Measurements from ENCODE around the gene NANOS2.
A peak's percentile ranks its signal among the peaks of the same experiment; 100 is the strongest.

The NANOS2 gene

DNA sequence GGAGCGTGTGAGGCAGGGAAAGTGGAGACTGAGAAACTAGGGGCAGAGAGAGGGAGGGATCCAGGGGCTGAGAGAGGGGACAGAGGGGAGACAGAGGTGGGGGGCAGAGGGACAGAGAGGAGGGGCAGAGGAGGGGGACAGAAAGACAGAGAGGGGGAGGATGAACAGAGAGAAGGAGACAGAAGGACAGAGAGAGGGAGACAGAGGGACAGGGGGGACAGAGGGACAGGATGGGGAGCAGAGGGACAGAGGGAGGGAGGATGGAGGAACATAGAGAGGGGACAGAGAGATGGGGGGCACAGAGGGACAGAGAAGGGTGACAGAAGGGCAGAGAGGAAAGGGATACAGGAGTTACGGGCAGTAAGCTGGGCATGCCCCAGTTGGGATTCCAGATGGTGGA lies 14.7 kb upstream of the NANOS2 start:
- DNase-seq (ENCODE audit: low read depth in 2 of 2), result no peak

DNA sequence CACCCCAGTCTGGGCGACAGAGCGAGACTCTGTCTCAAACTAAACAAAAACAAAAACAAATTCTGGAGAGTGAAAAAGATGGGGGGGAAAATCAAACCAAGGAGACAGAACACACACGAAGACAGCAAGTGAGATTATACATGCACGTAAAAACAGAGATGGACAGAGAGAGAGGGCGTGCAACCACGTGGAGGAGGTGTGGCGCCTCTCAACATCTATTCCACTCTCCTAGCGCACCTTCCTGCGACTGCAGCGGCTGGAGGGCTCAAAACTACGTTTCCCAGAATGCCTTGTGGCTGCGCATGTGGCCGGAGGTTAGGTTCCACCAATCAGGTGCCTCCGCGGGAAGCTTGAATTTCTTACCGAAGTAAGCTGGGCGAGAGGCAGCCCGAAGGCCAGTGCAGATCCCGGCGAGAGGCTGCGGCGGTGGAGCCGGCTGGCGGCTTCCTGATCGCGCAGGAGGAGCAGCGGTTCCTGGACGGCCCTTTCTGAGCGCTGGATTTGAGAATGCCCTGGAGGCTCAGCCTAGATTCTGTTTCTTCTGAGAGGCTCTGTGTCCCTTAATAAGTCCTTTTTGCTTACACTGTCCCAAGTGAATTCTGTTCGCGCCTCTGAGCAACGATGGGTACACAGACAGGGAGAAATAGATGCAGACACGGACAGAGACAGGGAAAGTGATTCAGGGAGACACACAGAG lies 13.1 kb upstream of the NANOS2 start:
- peak; percentile 61 to 76 for DNase-seq (ENCODE audit: low read depth in 2 of 2)

DNA sequence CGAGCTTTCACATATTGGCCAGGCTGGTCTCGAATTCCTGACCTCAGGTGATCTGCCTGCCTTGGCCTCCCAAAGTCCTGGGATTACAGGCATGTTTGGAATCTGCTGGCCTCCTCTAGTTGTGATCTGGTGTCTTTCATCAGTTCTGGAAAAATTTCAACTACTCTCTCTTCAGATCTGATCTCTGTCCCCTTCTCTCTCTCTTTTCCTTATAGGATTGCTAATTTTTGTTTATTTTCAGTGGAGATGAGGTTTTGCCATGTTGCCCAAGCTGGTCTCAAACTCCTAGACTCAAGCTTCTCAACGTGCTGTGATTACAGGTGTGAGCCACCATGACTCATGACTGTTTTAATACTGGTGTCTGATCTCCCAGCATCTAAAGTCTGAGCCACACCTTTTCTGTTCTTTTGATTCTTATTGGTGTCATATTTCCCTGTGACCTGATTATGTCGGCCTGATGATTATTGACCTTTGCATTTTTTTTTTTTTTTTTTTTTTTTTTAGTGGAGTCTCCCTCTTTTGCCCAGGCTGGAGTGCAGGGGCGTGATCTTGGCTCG lies 10.4 kb upstream of the NANOS2 start:
- no peak for DNase-seq (ENCODE audit: low read depth in 2 of 2)

DNA sequence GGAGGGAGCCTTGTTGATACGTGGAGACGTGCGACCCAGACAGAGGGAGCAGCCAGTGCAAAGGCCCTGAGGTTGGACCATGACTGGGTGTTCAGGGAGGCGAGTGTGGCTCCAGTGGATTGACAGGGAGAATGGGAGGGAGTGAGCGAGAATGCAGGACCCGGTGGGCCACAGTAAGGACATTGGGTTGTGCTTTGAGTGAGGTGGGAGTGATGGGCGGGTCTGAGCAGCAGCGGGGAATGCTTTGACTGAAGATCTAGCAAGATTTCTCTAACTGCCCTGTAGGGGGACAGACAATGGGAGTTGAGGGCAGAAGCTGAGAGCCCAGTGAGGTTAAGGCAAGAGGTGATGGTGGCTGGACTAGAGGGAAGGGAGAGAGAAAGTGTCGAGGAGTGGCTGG lies 7.7 kb upstream of the NANOS2 start:
- DNase-seq (ENCODE audit: low read depth in 2 of 2), result no peak

DNA sequence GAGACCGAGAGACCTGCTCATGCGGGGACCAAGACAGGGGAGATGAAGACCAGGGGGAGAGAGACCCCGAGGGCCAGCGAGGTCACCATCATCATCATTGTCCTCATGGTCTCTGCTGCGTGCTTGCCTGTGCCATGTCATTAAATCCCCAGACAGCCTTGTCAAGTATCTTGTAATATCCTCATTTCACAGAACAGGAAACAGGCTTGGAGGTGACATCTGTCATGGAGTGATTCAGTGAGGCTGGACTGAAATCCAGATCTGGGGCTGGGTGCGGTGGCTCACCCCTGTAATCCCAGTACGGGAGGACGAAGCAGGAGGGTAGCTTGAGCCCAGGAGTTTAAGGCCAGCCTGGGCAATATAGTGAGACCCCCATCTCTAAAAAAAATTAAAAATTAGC lies 5.9 kb upstream of the NANOS2 start:
- DNase-seq (ENCODE audit: low read depth in 2 of 2), result no peak

DNA sequence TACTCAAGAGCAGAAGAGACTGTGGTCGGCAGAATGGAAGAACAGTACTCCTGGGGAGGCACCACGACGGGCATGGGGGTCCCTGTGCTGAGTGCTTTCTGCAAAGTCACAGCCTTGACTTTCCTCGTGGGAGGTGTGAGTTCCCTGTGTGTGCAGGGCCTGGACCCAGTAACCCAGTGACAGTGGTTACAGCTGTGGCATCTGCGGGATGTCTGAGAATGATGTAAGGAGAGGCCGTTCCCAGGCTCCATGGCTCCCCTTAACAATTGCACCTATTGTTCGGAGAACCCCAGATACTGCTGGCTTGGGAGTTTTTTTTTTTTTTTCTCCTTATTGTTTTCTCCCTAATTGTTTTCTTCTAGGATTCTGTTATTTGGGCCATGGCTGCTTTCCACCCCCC lies 5.1 kb upstream of the NANOS2 start:
- no peak for DNase-seq (ENCODE audit: low read depth in 2 of 2)

DNA sequence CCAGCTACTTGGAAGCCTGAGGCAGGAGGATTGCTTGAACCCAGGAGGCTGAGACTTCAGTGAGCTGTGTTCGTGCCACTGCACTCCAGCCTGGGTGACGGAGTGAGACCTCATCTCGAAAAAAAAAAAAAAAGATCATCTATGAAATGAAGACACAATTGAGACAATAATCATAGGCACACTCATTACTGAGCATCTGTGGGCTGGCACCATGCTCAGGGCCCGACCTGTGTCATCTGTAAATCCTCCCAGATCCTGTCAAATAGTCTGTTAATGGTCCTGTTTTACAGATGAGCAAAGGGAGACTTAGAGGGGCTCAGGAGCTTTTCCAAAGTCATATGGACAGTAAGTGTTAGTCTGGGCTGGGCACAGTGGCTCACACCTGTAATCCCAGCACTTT lies 4.1 kb upstream of the NANOS2 start:
- no peak for DNase-seq (ENCODE audit: low read depth in 2 of 2)

DNA sequence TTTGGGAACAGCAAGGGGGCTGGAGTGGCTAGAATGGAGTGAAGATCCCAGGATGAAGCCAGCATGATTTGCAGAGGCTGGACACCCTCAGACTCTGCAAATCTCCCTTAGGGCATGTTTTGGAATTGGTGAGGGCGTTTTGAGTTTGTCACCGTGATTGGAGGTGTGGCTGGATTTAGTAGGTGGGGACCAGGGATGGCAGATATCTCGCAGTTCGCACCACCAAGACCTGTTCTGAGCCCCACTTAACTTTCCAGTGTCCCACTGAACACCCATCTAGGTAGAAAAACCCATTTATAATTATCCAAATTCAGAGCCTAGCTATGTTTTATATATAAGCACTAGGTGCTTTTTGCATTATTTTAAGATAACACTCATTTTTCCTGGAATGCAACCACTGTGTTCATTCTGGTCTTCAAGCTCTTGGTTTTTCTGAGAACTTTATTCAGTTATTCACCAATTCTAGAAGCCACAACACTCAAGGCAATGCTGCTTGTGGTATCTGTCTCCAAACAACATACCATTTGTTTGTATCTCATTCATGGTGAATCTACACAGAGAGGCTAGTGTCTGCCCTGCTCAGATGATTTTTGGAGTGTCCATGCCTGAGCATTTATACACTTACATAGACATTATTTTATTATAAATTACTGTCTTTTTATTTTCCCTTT lies 3.0 kb upstream of the NANOS2 start:
- no peak for DNase-seq (ENCODE audit: low read depth in 2 of 2)

DNA sequence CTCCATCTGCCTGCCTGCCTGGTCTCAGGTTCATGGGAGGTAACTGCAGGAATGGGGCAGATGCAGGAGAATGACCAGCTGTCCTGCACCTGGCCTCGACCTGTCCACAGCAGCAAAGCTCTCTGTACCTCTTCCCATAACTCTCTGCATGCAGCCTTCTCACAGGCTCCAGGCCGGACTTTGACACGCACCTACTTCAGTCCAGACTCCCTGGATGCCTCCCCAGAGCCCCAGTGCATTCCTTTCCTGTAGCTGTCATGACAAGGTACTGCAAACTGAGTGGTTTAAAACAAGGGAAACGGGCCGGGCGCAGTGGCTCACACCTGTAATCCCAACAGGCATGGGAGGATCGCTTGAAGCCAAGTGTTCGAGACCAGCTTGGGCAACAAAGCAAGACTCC lies 3.3 kb downstream of the NANOS2 start:
- no peak for DNase-seq (ENCODE audit: low read depth in 2 of 2)

DNA sequence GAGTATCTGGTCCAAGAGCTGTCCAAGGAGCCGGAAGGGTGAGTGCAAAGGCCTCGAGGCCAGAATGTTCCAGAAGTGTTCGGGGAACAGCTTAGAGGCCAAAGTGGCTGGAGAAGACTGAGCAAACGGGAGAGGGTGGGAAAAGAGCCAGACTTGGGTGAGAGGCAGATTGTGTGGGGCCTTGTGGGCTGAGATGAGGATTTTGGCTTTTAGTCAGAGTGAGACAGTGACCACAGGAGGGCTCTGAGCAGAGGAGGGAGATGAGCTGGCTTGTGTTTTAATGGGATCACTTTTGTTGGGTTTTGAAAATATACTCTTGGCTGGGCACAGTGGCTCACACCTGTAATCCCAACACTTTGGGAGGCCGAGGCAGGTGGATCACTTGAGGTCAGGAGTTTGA lies 5.6 kb downstream of the NANOS2 start:
- no peak for DNase-seq (ENCODE audit: low read depth in 2 of 2)

DNA sequence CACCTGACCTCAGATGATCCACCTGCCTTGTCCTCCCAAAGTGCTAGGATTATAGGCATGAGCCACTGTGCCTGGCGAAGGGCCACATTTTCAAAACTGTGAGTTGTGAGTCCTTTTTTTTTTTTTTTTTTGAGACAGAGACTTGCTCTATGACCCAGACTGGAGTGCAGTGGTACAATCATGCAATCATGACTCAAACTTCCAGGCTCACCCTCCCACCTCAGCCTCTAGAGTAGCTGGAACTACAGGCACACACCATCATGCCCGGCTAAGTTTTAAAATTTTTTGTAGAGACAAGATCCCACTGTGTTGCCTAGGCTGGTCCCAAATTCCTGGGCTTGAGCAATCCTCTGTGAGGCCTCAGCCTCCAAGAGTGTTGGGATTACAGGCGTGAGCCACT lies 8.4 kb downstream of the NANOS2 start:
- DNase-seq (ENCODE audit: low read depth in 2 of 2), result no peak

DNA sequence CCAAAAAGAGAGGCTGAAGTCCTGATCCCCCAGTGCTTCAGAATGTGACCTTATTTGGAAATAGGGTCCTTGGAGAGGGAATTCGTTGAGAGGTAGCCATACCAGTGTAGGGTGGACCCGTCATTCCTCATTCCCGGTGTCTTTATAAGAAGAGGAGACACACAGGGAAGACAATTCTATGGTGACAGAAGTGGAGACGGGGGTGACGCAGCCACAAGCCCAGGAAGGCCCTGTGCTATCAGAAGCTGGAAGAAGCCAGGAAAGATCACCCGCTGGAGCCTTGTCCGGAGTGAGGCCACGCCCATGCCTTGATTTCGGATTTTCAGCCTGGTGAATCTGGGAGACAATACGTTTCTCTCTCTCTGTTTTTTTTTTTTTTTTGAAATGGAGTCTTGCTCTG lies 9.6 kb downstream of the NANOS2 start:
- no peak for DNase-seq (ENCODE audit: low read depth in 2 of 2)

DNA sequence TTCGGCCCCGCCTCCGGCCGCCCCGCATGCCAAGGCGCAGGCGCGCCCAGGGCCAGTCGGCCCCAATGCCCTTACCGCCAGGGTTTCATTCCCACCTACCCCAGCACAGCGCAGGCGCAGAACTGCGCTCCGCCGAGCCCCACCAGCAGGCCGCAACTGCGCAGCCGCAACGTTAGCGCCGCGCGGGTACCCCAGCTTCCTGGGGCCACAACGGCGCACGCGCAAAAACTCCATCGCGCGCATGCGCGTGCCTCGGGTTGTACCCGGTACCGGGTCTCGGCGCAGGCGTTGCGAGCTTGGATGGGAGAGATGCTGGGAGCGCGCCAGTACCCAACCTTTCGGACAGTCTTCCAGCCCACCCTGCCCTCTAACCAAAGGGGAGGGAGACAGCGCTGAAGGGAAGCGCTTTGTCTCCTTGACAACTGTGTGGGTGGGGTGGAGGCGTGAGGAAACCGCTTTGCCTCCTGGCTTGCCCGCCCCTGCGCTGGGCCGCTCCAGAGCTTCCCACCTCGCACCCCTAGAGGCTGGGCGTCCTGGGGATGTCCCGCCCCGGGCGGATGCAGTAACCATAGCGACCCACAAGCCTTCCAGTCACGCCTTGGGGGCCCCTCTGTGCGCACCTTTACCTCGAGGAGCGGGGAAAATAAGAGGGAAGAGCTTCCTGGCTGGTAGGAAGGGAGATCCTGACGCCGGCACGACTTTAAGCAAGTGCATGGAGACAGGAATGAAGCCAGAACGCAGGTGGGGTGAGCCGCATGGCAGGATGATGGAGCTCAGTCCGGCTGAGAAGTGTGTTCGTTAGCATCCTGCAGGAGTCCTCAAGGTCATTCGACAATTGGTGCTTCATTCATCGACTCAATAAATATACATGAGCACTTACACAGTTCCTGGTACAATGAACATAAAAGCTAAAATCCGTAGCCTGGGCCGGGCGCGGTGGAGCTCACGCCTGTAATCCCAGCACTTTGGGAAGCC lies 11.6 kb downstream of the NANOS2 start:
- peak; percentile 97 to 99 for DNase-seq (ENCODE audit: low read depth in 2 of 2)

DNA sequence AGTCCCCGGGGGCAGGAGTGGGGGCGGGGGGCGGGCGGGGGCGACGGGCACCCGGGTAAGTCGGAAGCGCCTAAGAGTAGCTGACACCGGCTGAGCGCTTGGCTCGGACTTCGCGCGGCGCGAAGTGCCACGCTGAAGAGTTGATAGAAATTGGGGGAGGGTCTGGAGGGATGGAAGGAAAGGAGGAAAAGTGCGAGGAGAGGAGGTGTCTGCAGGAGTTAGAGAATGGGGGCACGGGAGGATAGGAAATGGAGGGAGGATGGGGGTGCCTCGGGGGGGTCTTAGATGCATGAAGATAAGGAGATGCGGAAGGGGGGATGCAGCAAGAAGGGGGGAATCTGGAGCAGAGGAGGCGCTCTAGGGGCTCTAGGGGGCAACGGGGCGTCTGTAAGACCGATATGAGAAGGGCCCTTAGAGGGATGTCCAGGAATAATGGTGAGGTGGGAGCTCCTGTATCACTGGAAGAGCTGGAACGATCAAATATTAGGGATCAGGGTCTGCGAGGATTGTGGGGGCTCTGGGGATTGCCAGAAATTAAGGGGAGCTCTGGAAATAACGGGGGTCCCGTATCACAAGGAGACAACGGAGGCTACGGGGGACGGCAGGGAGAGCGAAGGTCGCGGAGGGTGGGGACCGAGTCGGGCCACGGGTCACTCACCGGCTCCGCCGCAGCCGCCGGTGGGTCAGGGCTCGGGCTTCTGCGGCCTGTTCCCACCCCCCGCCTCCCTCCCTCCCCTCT lies 12.5 kb downstream of the NANOS2 start, which contains the start of gene MYPOP:
MYPOP (minus strand) TSS at position 702 of the 739 bp plus-strand sequence. CDS start 840 bp downstream, outside the sequence.
- no peak for DNase-seq (ENCODE audit: low read depth in 2 of 2)

DNA sequence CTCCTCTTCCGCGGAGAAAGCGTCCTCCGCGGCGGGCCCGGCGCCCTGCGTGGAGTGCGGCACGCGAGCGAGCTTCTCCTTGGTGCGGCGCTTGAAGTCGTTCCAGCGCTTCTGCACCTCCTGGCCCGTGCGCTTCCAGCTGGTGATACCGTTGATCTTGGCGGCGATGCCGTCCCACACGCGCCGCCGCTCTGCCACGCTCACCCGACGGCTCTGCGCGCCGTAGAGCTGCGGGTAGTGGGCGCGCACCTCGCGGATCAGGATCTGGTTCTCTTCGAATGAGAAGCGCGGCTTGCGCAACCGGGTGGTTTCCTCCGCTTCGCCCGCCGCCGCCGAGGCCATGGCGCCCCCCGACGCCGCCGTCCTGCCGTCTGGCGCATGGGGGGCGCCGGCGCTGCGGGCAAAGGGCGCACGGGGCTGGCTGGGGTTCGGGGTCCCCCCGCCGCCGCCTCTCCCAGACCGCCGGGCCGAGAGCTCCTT lies 13.1 kb downstream of the NANOS2 start:
- no peak for DNase-seq (ENCODE audit: low read depth in 2 of 2)

DNA sequence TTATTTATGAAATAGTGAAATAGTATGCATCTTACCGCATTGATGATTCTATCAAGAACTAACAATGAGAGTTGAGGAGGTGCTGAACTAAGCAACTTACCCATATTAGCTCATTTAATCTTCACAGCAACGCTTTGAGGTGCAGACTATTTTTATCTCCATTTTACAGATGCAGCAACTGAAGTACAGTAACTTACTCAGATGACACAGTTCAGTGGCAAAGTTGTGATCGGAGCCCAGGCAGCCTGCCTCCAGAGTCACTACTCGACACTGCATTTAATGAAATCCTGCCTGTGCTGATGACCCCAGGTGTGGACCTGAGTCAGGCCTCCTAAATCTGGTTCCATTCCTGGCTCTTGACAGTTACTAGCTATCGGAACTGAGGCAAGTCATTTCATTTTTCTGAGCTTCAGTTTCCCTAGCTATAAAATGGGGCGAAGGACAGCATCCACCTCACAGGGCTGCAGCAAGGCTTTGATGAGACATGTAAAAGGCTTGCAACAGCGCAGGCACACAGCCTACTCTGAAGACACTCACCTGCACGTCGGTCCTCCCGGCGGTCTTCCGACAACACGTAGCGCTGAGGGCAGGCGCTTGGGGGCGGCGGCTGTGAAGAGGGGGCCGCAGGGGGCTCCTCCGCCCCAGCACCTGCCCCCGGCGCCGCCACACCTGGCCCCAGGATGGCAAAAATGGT lies 13.7 kb downstream of the NANOS2 start:
- no peak for DNase-seq (ENCODE audit: low read depth in 2 of 2)

DNA sequence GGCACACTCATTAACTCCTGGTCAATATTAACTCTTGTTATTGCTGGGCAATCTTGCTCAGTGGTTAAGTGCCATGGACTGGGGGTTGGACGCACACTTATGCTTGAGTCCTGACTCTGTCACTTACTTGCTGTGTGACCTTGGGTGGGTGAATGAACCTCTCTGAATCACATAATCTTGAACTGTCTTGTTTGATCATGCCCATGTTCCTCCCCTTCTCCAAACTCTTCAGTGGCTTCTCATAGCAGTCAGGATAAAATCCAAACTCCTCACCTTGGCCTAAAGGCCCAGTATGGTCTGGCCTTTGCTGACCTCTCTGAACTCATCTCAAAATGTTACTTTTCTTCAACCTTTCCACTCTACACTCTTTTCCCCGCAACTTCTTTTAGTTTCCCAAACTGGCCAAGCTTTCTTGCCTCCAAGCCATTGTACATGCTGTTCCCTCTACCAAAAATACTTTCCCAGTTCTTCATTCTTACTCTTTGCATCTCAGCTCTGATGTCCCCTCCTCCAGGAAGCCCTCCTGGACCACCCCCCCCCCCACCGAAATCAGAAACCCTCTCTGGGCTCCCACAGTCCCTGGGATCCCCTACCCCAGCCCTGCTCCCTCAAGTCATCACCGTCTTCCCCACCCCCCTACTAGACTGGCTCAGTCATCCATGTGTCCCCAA lies 14.5 kb downstream of the NANOS2 start:
- DNase-seq (ENCODE audit: low read depth in 2 of 2), result no peak

DNA sequence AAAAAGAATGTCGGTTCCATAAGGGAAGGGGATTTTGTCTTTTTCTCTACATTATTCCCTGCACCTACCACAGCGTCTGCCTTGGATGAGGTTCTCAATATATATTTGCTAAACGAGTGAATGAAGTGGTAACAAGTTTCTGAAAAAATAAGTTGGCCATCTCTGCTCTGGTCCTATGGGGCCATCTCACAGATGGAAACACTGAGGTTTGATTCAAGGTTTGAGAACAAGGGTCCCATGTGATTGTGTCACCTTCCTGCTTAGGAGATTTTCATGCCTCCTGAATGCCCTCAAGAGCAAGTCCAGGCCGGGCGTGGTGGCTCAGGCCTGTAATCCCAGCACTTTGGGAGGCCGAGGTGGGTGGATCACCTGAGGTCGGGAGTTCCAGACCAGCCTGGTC lies 15.3 kb downstream of the NANOS2 start:
- DNase-seq (ENCODE audit: low read depth in 2 of 2), result no peak

DNA sequence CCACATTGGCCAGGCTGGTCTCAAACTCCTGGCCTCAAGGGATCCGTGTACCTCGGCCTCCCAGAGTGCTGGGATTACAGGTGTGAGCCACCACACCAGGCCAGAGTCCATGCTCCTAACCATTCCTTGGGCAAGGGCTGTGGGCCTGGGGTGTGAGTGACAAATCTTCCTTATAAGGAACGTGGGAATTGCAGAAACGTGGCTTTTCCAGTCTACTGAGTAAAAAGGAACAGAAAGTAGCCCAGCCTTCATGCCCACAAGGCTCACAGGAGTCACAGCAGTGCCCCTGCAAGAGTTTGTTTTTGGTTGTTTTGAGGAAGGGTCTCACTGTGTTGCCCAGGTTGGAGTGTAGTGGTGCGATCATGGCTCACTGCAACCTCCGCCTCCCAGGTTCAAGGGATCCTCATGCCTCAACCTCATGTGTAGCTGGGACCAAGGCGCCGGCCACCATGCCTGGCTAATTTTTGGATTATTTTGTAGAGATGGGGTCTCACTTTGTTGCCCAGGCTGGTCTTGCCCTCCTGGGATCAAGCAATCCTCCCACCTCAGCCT lies 17.2 kb downstream of the NANOS2 start:
- DNase-seq (ENCODE audit: low read depth in 2 of 2), result no peak
